K562 (cell line): ENCODE results near the gene SGSM2. TPM values are rescaled to one million over a fixed set of nuclear protein-coding genes. Genes with fewer than 3 reads are reported as not detected.

ENCODE experiments used
- CBFB ChIP-seq: sonication (generic); formaldehyde crosslinking; IDR thresholded peaks from 2 replicates; pipeline ENCODE4 v1.4.0; 2020; ENCODE audit warnings: mild to moderate bottlenecking, missing genetic modification reagents
- DMBX1 ChIP-seq: fragments of 250-450 bp; sonication (Bioruptor Pico); IDR thresholded peaks from 2 replicates; pipeline ENCODE4 v1.8.0; 2022; ENCODE audit warnings: inconsistent platforms, mild to moderate bottlenecking, moderate library complexity, borderline replicate concordance
- PHTF2 ChIP-seq: fragments of 250-450 bp; sonication (Bioruptor Pico); IDR thresholded peaks from 2 replicates; pipeline ENCODE4 v1.5.0; 2021; ENCODE audit warnings: mild to moderate bottlenecking
- PRPF4 ChIP-seq: fragments of 200-400 bp; formaldehyde crosslinking; IDR thresholded peaks from one replicate; pipeline ENCODE4 v1.6.1; 2017; ENCODE audit warnings: low read length, low read depth, mild to moderate bottlenecking; ENCODE audit not compliant: insufficient read depth, poor library complexity, severe bottlenecking
- RBBP5 ChIP-seq: fragments of 200-600 bp; sonication (generic); IDR thresholded peaks from 2 replicates; pipeline ENCODE4 v1.6.1; 2012; ENCODE audit warnings: borderline replicate concordance, mild to moderate bottlenecking, low read length, control low read depth, inconsistent platforms; ENCODE audit not compliant: insufficient read depth, poor library complexity, severe bottlenecking
- RBM14 ChIP-seq: fragments of 200-400 bp; formaldehyde crosslinking; IDR thresholded peaks from 2 replicates; pipeline ENCODE4 v1.6.1; 2018; ENCODE audit warnings: low read depth, mild to moderate bottlenecking, low read length, moderate library complexity, borderline replicate concordance; ENCODE audit not compliant: insufficient read depth
- ZBTB17 ChIP-seq: fragments of 450-650 bp; formaldehyde crosslinking; IDR thresholded peaks from 2 replicates; pipeline ENCODE4 v1.4.0; 2020; ENCODE audit warnings: mild to moderate bottlenecking
- ZNF589 ChIP-seq: fragments of 200-800 bp; sonication (Bioruptor generic); IDR thresholded peaks from 2 replicates; pipeline ENCODE4 v1.6.1; 2016; ENCODE audit warnings: low read depth, missing genetic modification characterization, missing compliant biosample characterization
- polyA plus RNA-seq, 8 experiments: library from polyadenylated mRNA; depleted of rRNA in 4 of 8; stranded (reverse) in 5 of 8; unstranded in 3 of 8; fragments of >200 nt; fragmentation: Nextera tagmentation in 2 of 8; fragmentation: Illumina TruSeq in 1 of 8; extraction: Ambion mirVana in 2 of 8; extraction: Trizol in 1 of 8; gene quantifications; 2 replicates each; pipeline versions ENCODE4 v1.2.1 to v1.2.3, GENCODE V29; 2011 to 2014; ENCODE audit warnings: inconsistent platforms in 1 of 8, missing spikeins in 1 of 8
- total RNA-seq, 7 experiments: library from RNA; depleted of rRNA in 6 of 7; stranded (reverse); fragments of >200 nt in 6 of 7; fragmentation: Illumina TruSeq in 2 of 7; extraction: Trizol in 2 of 7; gene quantifications; 2 replicates each; pipeline versions ENCODE4 v1.2.1 to v1.2.3, GENCODE V29; 2011 to 2021; ENCODE audit warnings: low replicate concordance in 1 of 7
- TF ChIP-seq, protein P1 (sequence below), 2 experiments: fragments of 450-650 bp; conservative IDR thresholded peaks; 2 replicates each; pipeline ENCODE4 v1.6.1; 2017; ENCODE audit warnings: mild to moderate bottlenecking in 2 of 2, moderate library complexity in 2 of 2
- TF ChIP-seq, protein P2 (sequence below), 2 experiments: fragments of 450-650 bp; IDR thresholded peaks; 2 replicates each; pipeline ENCODE4 v1.6.1; 2016
- TF ChIP-seq, protein P3 (sequence below): sonication (generic); formaldehyde crosslinking; IDR thresholded peaks from 2 replicates; pipeline ENCODE4 v1.8.0; 2022; ENCODE audit warnings: mild to moderate bottlenecking, missing genetic modification reagents
- TF ChIP-seq, protein P4 (sequence below): sonication (generic); formaldehyde crosslinking; IDR thresholded peaks from 2 replicates; pipeline ENCODE4 v1.8.1; 2023; ENCODE audit warnings: mild to moderate bottlenecking, missing genetic modification reagents
- TF ChIP-seq, protein P5 (sequence below), 2 experiments: IDR thresholded peaks; 2 replicates each; pipeline ENCODE4 v1.6.1; 2012; ENCODE audit warnings: improper control_type of control experiment in 2 of 2, low read depth in 2 of 2, low read length in 2 of 2, borderline replicate concordance in 1 of 2
- TF ChIP-seq, protein P6 (sequence below): fragments of 200-800 bp; sonication (Bioruptor generic); IDR thresholded peaks from 2 replicates; pipeline ENCODE4 v1.6.1; 2017; ENCODE audit warnings: missing genetic modification characterization, missing compliant biosample characterization
- TF ChIP-seq, protein P7 (sequence below): fragments of 450-650 bp; formaldehyde crosslinking; conservative IDR thresholded peaks from 2 replicates; pipeline ENCODE4 v1.4.0; 2022; ENCODE audit warnings: mild to moderate bottlenecking, missing genetic modification characterization

Gene SGSM2
- total and polyA plus RNA-seq, 9 of the 15 experiments (the other 6 are each of a cell fraction or from before 2014, with no cell fraction given), result 0.20 to 26.3 (median 14.8) TPM

DNA sequence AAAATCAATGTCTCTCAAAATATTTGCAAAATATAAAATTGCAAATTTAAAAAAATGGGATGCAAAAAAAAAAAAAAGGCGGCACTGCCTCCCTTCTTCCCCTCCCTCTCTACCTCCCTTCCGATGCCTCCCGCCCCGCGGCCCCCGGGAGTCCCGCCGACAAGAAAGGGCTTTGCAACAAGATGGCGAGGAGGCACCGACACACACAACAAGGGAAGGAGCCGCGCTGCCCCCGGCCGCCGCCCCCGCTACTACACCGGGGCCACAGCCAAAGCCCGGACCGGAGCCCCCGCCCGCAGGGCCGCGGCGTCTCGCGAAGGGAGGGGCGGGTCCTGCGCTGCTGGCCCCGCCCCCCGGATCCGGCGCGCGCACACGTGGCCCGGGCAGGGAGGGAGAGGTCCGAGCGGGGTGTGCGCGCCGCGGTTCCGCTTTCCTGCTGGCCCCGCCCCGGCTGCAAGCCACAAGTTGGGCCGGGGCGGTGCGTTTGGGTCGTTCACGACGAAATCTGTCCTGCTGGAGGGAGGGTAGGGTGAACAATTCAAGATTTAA lies 63.6 kb downstream of the SGSM2 start, which contains the start of gene MNT (continued):
- TF ChIP-seq, protein P1, sequence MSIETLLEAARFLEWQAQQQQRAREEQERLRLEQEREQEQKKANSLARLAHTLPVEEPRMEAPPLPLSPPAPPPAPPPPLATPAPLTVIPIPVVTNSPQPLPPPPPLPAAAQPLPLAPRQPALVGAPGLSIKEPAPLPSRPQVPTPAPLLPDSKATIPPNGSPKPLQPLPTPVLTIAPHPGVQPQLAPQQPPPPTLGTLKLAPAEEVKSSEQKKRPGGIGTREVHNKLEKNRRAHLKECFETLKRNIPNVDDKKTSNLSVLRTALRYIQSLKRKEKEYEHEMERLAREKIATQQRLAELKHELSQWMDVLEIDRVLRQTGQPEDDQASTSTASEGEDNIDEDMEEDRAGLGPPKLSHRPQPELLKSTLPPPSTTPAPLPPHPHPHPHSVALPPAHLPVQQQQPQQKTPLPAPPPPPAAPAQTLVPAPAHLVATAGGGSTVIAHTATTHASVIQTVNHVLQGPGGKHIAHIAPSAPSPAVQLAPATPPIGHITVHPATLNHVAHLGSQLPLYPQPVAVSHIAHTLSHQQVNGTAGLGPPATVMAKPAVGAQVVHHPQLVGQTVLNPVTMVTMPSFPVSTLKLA (conservative IDR thresholded peaks at IDR 0.05), result no peak
- TF ChIP-seq ZBTB17 (CRISPR knock-in tag), result no peak
- TF ChIP-seq PHTF2 (CRISPR knock-in tag), result no peak
- TF ChIP-seq, protein P2, sequence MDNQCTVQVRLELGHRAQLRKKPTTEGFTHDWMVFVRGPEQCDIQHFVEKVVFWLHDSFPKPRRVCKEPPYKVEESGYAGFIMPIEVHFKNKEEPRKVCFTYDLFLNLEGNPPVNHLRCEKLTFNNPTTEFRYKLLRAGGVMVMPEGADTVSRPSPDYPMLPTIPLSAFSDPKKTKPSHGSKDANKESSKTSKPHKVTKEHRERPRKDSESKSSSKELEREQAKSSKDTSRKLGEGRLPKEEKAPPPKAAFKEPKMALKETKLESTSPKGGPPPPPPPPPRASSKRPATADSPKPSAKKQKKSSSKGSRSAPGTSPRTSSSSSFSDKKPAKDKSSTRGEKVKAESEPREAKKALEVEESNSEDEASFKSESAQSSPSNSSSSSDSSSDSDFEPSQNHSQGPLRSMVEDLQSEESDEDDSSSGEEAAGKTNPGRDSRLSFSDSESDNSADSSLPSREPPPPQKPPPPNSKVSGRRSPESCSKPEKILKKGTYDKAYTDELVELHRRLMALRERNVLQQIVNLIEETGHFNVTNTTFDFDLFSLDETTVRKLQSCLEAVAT (IDR thresholded peaks at IDR 0.05), result 0 out of 4 replicates have a peak, but pooled peaks of 1 of the 2 experiments have one; percentile 21
- TF ChIP-seq, protein P3, sequence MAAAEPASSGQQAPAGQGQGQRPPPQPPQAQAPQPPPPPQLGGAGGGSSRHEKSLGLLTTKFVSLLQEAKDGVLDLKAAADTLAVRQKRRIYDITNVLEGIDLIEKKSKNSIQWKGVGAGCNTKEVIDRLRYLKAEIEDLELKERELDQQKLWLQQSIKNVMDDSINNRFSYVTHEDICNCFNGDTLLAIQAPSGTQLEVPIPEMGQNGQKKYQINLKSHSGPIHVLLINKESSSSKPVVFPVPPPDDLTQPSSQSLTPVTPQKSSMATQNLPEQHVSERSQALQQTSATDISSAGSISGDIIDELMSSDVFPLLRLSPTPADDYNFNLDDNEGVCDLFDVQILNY (CRISPR knock-in tag), result no peak
- TF ChIP-seq RBBP5, result peak; percentile 39
- TF ChIP-seq CBFB (CRISPR knock-in tag), result no peak; the same call in 1 of the 2 replicates
- TF ChIP-seq, protein P4, sequence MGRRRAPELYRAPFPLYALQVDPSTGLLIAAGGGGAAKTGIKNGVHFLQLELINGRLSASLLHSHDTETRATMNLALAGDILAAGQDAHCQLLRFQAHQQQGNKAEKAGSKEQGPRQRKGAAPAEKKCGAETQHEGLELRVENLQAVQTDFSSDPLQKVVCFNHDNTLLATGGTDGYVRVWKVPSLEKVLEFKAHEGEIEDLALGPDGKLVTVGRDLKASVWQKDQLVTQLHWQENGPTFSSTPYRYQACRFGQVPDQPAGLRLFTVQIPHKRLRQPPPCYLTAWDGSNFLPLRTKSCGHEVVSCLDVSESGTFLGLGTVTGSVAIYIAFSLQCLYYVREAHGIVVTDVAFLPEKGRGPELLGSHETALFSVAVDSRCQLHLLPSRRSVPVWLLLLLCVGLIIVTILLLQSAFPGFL (CRISPR knock-in tag), result no peak
- TF ChIP-seq DMBX1 (CRISPR knock-in tag), result no peak
- no peak for TF ChIP-seq PRPF4
- TF ChIP-seq, protein P5, sequence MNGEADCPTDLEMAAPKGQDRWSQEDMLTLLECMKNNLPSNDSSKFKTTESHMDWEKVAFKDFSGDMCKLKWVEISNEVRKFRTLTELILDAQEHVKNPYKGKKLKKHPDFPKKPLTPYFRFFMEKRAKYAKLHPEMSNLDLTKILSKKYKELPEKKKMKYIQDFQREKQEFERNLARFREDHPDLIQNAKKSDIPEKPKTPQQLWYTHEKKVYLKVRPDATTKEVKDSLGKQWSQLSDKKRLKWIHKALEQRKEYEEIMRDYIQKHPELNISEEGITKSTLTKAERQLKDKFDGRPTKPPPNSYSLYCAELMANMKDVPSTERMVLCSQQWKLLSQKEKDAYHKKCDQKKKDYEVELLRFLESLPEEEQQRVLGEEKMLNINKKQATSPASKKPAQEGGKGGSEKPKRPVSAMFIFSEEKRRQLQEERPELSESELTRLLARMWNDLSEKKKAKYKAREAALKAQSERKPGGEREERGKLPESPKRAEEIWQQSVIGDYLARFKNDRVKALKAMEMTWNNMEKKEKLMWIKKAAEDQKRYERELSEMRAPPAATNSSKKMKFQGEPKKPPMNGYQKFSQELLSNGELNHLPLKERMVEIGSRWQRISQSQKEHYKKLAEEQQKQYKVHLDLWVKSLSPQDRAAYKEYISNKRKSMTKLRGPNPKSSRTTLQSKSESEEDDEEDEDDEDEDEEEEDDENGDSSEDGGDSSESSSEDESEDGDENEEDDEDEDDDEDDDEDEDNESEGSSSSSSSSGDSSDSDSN (IDR thresholded peaks at IDR 0.05; ENCODE audit: borderline replicate concordance in 1 of 2, low read depth in 2 of 2, low read length in 2 of 2), result 0 out of 4 replicates have a peak, but pooled peaks of 1 of the 2 experiments have one; percentile 10
- no peak for TF ChIP-seq ZNF589
- TF ChIP-seq, protein P6, sequence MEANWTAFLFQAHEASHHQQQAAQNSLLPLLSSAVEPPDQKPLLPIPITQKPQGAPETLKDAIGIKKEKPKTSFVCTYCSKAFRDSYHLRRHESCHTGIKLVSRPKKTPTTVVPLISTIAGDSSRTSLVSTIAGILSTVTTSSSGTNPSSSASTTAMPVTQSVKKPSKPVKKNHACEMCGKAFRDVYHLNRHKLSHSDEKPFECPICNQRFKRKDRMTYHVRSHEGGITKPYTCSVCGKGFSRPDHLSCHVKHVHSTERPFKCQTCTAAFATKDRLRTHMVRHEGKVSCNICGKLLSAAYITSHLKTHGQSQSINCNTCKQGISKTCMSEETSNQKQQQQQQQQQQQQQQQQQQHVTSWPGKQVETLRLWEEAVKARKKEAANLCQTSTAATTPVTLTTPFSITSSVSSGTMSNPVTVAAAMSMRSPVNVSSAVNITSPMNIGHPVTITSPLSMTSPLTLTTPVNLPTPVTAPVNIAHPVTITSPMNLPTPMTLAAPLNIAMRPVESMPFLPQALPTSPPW (CRISPR knock-in tag), result peak; percentile 92
- TF ChIP-seq, protein P7, sequence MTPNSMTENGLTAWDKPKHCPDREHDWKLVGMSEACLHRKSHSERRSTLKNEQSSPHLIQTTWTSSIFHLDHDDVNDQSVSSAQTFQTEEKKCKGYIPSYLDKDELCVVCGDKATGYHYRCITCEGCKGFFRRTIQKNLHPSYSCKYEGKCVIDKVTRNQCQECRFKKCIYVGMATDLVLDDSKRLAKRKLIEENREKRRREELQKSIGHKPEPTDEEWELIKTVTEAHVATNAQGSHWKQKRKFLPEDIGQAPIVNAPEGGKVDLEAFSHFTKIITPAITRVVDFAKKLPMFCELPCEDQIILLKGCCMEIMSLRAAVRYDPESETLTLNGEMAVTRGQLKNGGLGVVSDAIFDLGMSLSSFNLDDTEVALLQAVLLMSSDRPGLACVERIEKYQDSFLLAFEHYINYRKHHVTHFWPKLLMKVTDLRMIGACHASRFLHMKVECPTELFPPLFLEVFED (CRISPR knock-in tag), result no peak
- no peak for TF ChIP-seq RBM14
